GM19099 (cell line): ENCODE data around the gene CYYR1.

Source experiments
- POLR2A ChIP-seq: IDR thresholded peaks from 3 replicates; pipeline ENCODE4 v1.6.1; 2011; ENCODE audit warnings: low read depth; ENCODE audit not compliant: insufficient read length; ENCODE audit errors: extremely low read depth

CYYR1 gene

DNA sequence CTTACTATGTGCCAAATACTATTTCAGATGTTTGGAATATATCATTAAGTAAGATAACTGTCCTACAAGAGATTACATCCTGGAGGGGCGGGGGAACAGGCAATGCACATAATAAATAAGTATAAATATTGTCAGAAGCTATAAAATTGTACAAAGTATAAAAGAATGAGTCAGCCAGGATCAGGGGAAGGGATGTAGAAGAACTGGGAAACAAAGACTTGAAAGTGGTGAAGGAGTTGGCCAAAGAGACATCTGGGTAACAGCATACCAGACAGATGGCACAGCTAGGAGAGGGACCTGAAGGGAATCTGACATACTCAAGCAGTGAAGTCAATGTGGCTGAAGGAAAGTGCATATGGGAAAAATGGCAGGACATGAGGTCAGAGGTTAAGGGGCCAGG is 53.9 kb downstream of the CYYR1 start:
- no peak for TF ChIP-seq POLR2A

DNA sequence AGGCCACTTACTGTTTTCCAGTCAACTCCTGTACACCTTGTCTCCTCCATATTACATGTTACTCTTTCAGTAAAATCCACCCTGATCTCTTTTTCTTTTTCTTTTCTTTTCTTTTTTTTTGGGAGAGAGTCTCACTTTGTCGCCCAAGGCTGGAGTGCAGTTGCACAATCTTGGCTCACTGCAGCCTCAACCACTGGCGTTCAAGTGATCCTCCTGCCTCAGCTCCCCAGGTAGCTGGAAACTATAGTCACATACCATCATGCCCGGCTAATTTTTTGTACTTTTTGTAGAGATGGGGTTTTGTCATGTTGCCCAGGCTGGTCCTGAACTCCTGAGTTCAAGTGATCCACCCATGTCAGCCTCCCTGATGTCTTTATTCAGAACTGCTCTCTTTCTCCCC is 57.8 kb downstream of the CYYR1 start:
- TF ChIP-seq POLR2A, result no peak

DNA sequence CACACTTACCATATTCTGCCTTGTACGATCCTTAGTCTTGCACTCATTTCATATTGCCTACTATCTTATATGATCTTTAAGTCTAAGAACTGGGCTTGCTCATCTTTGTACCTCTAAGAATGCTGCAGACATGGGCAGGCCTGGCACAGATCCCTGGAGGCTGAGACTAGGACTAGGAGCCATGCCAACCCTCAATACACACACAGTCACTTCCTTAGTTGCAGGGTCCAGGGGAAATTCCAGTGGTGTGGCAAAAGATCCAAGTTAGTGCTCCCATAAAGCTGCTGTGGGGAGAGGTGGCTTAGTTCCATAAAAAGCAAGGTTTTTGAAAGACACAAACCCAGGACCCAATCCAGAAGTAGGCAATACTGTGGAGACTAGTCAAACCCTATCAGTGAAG is 59.9 kb downstream of the CYYR1 start:
- no peak for TF ChIP-seq POLR2A

GRCh38 chr21:26512664-26513063 is 60.4 kb downstream of the CYYR1 start:
- TF ChIP-seq POLR2A, result no peak

- no peak for TF ChIP-seq POLR2A
Measured at GRCh38 chr21:26508903-26509302, 64.2 kb downstream of the CYYR1 start.

- TF ChIP-seq POLR2A, result no peak
Measured at GRCh38 chr21:26506956-26507355, 66.1 kb downstream of the CYYR1 start.

- no peak for TF ChIP-seq POLR2A
Measured at GRCh38 chr21:26505211-26505610, 67.9 kb downstream of the CYYR1 start.

DNA sequence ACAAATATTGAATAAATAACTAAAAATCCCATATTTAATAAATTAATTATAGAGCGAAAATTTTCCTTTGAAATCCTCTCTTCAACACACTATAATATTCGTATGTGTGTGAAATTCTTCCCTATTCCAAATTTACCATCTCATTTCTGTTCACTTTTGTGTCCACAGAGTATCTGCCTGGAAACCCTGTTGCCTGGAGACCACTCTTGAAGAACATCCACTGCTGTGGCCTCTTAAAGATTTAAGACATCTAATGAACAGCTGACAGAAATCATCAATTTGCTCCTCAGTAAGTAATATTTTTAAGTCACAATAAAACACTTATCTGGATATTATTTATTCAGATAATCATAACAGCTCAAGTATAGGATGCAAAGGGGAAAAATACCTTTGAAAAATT is 69.7 kb downstream of the CYYR1 start:
- no peak for TF ChIP-seq POLR2A

DNA sequence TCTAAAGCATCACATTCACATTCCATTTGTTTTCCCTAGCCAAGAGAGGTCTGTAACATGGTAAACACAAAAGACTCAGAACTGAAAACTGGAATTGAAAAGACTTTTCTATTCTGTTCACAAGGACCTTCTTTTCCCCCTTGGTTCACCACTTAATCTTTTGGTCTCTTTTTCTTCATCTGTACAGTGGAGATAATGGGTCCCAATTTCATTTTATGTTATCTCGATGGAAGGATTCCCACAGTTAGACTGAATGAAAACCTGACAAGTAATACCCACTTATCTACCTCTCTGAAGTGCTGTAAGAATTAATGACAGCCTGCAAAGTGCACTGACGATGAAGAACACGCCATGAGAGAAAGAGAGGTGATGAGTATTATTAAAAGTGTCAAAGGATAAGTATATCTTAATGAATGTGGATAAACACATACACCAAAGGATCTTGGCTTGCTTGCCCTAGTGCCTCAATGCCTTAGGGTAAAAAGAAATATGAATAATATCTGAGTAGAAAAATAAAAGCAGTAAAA is 71.5 kb downstream of the CYYR1 start:
- TF ChIP-seq POLR2A, result no peak

DNA sequence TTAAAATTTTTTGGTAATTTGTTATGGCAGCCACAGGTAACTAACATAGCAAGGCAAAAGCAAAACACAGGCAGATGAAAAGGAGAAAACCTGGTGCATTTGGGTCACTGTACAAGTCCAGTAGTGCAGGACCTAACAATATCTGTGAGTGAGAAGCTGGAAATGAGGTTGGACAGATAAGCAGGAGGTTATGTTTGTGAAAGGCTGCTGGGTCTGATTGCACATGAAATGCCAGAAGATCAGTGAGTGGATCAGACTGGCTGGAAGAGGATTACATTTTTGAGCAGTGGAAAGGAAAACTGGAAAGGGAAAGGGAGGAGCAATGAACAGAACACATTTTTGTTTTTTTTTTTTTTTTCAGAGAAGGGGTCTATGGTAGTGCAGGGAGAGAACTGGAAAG is 73.6 kb downstream of the CYYR1 start:
- TF ChIP-seq POLR2A, result no peak

GRCh38 chr21:26495283-26495849 is 77.7 kb downstream of the CYYR1 start:
- TF ChIP-seq POLR2A, result no peak

DNA sequence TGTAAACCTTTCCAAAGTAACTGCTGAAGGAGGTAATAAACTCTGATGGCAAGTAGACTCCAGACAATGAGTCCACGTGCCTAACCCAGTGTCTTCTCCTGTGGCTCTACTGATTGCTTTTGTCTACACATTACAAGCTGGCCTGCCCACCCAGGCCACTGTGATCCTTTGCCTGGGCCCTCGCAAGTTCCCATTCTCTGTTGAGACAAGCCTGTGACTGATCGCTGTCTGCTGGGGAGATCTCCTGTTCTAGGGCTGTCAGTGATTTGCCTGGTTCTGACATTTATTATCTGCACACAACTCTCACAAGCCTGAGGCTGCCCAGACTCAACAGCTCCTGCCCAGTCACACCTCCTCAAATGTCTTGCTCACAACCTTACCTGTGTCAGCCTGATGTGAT is 81.4 kb downstream of the CYYR1 start:
- no peak for TF ChIP-seq POLR2A

DNA sequence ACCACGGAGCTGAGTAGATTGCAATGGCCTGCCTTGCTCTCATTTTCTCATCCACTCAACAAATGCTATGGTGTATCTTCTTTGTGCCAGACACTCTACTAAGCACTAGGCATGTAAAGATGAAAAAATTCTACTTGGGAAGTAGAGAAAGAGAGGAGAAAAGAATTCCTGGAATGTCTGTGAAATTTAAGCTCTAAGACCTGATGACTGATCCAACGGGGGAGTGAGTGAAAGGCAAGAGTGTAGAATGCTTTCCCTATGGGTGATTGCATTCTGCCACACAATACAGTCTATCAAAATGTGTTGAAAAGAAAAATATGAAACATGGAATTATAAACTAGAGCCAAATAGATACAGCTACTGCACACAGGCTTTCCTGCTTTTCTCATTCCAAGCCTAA is 82.3 kb downstream of the CYYR1 start:
- no peak for TF ChIP-seq POLR2A

DNA sequence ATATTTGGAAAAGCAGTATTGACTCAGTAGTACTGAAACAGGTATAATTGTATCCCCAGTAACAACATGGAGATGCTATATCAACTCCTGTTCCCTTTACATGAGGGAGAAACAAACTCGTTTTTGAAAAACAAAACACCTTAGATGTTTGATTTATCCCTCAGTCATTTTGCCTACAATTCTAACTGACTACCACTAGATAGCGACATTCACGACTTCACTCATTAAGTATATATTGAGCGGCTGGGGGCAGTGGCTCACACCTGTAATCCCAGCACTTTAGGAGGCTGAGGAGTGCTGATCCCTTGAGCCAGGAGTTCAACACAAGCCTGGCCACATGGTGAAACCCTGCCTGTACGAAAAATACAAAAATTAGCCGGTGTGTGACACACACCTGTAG is 83.3 kb downstream of the CYYR1 start:
- no peak for TF ChIP-seq POLR2A

DNA sequence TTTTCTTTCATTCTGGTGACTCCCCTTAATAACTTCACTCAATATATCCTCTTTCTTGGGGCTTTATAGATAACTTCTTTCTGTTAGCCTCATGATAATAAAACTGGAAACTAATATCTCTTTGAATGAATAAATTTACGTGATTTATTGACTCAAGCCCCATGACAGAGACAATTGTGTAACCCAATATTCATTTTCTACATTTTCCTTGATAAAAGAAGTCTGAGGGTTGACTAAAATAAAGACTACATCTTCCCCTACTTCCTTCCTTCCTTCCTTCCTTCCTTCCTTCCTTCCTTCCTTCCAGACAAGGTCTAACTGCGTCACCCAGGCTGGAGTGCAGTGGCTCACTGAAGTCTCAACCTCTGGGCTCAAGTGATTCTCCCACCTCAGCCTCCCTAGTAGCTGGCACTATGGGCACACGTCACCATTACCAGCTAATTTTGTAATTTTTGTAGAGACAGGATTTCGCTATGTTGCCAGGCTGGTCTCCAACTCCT is 85.1 kb downstream of the CYYR1 start:
- TF ChIP-seq POLR2A, result no peak

GRCh38 chr21:26473471-26473870 is 99.6 kb downstream of the CYYR1 start:
- TF ChIP-seq POLR2A, result no peak

DNA sequence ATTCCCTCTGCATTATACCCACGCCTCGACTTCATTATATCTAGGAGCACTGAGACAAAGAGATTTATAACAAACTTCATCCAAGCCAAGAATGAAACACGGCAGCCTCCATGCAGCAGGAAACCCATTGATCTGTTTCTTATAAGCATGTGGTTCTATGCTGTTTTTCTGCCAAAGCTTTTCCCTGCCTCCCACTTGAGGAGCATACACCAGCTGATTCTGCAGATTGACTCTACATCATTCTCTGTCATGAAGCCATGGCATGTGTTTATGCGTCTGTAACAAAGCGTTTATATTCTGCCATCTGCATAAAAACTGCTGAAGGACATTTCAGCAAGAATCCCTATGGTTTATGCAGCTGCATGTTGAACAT is 102.0 kb downstream of the CYYR1 start:
- TF ChIP-seq POLR2A, result no peak

DNA sequence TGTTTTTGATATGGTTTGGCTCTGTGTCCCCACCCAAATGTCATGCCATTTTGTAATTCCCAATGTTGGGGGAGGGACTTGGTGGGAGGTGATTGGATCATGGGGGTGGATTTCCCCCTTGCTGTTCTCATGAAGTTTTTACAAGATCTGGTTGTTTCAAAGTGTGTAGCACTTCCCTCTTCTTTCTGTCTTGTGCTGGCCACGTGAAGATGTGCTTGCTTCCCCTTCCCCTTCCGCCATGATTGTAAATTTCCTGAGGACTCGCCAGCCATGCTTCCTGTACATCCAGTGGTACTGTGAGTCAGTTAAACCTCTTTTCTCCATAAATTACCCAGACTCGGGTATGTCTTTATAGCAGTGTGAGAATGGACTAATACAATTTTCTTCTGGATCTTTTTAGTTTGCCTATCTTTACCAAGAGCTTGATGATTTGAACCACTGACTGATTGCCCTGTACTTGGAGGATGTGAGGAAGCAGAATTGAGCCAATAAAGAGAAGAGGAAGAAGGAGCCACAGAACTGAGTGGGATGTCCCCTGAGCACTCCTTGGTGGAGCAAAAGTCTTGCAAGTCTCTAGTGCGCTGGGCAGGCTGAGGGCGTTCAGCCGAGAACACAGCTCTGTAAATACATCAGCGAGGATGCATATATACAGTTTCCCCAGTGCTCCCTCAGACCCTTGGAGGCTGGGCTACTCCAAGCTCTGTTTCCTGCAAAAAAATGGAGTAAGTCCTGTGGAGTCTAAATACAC is 102.6 kb downstream of the CYYR1 start:
- no peak for TF ChIP-seq POLR2A
